ENCODE measurements around the gene PSMB1.

- TF ChIP-seq POLR2A (IDR thresholded peaks at IDR 0.05): no peak
- TF ChIP-seq CTCF (IDR thresholded peaks at IDR 0.05): no peak
- no peak for TF ChIP-seq EP300 (IDR thresholded peaks at IDR 0.05)
- no peak for TF ChIP-seq POLR2AphosphoS5 (IDR thresholded peaks at IDR 0.05)
These were observed 65.3 kb downstream of the PSMB1 start for GRCh38 chr6:170487707-170488329.
